ENCODE results near the gene RTN4RL1.
"Not testable (repeated sequence)": the region's sequence is repeated elsewhere in the genome, so short reads cannot be mapped to it uniquely, and the experiment has no call there.

RTN4RL1 gene

DNA sequence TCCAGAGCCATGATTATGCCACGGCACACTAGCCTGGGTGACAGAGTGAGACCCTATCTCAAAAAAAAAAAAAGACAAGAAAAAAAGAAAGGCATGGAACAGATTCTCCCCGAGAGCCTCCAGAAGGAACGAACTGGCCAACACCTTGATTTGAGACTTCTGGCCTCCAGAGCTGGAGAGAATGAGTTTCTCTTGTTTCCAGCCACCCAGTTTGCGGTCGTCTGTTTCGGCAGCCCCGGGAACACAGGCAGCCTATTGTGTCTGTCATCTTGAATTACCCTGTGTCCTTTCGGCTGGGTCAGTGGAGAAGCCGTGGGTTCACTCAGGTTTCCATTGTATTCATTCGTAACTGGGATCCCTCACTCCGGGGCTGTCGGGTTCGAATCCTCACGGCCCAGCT lies 111.4 kb downstream of the RTN4RL1 start:
- DNase-seq = no peak

- no peak for DNase-seq
Measured at GRCh38 chr17:1912146-1912545, 113.0 kb downstream of the RTN4RL1 start.

- no peak for DNase-seq
Measured at GRCh38 chr17:1909985-1910384, 115.1 kb downstream of the RTN4RL1 start.

GRCh38 chr17:1908699-1909309 lies 116.3 kb downstream of the RTN4RL1 start:
- DNase-seq = peak; percentile 73

- no peak for DNase-seq
Measured at GRCh38 chr17:1907909-1908698, 117.0 kb downstream of the RTN4RL1 start.

DNA sequence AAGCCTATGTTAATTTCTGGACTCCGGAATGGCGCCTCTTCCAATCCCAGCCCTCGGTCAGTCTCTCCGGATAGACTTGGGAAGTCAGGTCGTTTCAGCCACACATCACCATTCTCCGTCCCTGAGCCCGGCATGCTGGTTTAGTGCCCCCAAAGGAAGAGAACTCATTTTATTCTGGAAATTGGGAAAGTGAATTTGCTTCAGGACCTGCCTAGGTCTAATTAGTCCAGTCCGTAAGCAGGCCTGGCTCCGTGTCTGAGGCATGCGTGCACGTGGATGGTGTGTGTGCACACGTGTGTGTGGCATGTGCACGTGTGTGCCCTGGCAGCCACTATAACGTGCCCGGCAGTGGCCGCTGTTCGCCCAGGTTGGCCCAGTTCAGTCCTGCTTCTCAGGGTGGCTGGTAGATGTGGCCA lies 117.9 kb downstream of the RTN4RL1 start:
- DNase-seq = no peak

GRCh38 chr17:1906662-1907101 lies 118.5 kb downstream of the RTN4RL1 start:
- DNase-seq = no peak

DNA sequence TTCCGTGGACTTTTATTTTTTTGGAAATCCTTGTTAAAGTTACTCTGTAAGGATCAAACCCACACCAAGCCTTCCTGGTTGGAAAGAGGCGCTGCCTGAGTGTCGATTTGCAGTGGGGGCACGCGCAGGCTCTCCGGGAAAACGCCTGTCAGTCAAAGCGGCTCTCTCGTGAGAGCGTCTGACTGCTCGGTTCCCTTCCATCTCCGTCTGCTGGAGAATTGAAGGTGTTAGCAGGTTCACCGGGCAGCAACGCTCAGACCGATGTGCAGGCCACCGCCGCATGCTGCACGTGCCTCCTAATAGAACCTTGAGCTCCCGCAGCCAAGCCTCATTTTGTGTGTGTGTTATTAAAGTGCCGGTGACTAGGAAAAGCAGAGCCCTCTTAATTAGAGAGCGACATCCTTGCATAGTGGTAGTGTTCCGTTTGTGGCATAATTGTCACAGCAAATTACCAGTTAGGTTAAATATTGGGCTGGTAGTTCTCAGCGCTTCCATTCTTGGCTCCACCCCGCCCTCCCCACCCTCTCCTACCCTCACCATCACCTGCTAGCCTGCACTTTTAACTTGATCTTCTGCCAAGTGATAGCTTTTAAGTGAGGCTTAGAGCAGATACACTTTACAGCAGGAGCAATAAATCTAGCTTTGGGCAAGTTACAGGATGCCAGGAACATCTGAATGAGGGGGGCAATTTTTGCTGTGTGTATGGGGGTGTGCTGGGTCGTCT lies 119.8 kb downstream of the RTN4RL1 start:
- DNase-seq = peak; percentile 89

DNA sequence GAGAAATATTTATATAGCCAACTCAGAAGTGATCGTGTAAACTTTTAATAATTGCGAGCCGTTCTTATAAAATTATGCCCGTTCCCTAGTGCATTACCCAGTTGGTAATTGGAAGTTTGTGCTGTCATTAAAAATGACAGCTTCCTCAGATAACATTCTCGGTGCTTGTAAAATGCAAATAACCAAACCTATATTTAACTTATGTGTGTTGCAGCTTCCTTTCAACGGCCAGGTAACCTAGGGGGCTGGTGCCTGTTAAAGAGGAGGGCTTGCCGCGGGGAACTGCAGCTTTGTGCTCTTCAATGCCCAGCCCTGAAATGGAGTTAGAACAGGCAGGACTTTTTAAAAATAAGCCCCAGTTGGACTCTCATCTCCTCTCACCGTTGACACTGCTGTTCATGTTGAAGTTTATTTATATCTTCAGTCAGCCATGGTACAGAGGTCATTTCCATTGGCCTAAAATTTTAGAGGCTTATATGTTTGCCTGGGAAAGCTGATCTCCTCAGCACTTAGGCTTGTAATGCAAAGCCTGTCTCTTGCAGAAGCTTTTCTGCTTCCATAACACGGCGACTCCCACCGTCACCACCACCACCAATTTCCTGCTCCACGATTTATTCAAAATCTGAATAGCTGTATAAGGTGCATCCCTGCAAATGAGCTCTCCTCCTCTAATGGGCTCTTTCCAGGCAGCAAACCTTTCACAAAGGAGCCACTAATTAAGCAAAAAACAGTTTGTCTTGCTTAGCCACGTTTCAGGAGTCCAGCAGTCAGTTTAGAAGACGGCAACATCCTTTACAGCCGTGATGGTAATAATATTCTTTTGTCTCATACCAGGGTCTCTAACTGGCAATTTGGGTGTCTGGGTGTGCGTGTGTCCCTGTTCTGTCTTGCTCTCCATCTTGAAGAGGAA lies 120.6 kb downstream of the RTN4RL1 start:
- peak; percentile 54 for DNase-seq

GRCh38 chr17:1899403-1900000 lies 125.6 kb downstream of the RTN4RL1 start:
- no peak for DNase-seq

DNA sequence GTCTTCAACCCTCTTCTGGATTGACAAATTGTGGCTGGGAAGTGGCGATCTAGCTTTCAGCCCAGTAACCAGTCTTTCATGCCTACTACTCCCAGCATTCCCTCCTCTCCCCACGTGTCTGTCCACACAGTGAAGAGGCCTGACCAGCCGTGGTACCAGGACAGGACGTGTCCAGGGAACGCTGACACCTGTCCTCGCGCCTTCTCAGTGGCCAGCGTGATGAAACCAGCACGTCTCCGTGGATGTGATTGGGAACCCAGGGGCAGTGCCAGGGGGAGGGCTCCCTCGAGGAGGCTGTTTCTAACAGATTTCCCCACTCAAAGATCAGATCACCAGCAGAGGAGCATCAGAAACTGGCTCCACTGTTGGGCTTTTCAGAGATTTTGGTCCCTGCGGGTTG lies 126.3 kb downstream of the RTN4RL1 start:
- DNase-seq = no peak

DNA sequence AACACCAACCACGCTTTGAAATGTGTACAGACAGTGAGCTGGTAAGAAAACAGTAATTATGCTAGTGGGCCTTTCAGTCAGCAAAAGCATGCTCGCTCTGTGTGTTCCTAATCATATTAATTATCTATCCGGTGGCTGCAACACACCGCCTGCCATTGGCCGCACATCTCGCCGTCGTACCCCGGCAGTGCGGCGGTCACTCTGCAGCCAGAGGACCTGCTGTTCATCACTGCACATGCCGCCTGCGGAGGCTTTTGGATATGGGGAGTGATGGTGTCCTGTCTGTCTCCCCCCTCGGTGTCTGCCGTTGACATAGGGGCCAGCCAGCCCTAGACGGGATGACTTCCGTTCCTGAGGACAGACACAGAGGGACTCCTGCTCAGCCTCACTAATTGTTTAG lies 126.8 kb downstream of the RTN4RL1 start:
- DNase-seq = no peak

DNA sequence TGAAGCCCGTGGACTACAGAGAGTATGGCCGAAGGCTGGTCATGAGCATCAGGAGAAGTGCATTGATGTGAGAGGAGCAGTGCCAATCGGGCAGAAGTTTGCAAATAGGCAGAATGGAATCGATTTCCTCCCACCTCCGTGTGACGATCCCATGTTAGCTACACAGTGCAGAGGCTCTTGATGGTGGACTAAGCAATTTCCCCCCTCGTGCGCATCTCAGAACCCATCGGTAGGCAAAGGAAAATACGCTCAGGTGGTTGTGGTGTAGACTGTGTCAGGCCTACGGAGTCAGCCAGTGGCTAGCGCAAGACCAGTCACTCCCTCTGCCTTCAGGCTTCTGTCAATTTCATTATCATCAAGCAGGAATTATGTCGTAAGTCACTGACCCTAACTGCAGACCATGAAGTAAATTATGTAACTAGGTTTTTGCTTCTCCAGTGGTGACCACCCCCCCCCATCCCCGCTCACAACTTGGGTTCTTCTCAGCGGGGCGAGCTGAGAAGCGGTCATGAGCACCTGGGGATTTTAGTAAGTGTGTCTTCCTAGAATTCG lies 128.0 kb downstream of the RTN4RL1 start:
- DNase-seq = no peak

DNA sequence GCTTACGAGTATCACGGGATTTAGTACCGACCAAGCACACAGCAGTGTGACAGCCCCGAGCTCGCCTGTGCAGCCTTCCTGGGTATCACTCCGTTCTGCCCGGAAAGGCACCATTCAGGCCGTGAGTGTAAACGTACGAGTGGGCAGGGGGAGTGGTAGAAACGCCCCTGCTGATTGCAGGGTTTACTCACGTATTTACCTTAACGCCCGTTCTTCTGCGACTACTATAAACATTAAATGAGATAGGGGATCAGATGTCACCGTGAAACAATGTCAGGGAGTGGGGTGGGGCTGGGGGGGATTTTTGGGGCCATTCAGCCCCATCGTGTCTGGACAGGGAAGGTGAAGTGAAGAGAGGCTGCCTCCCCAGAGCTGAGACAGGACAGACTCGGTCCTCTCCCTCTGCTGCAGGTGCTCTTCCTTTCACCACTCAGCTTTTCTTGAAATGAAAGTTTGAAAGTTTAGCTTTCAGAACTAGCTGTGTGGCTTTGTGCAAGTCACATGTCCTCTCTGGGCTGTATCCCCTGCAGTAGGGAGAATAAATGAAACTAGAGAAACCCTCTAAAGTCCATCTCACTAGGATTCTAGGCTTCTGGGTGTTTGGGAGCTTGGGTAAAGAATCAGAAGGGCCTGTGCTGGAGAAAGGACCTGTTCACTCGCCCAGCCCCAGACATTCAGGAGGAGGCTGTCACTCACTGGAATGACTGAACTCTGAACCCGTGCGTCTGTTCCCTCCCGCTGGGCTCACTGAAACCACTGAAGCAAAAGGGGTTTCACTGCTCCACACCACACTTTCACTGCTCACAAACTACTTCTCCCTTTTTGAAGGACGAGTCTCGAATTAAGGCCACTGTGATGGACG lies 128.7 kb downstream of the RTN4RL1 start:
- no peak for DNase-seq

GRCh38 chr17:1895479-1895878 lies 129.7 kb downstream of the RTN4RL1 start:
- DNase-seq = not testable (repeated sequence)

DNA sequence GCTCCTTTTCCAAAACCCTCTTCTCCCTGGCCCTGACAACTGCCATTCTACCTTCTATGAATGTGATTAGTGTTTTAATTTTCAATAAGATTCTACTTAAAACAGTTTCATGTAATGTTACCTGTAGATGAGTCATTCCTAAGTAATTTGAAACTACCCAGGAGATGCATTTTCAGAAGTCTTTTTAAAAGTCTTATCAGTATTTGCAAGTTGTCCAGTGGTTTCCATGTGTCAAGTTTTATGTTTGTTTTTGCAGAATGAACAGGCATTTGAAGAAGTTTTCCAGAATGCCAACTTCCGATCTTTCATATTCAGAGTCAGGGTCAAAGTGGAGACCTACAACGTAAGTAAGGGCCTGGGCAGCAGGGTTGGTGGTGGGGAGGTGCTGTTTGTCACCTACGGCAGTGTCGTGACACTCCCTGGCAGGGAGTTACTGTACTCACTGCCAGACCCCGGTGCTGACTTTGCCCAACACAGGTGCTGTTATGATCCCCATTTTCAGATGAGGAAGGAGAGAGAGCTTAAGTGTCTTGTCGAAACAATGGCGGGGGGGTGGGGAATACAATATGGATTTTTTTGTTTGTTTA lies 130.3 kb downstream of the RTN4RL1 start:
- DNase-seq = no peak

DNA sequence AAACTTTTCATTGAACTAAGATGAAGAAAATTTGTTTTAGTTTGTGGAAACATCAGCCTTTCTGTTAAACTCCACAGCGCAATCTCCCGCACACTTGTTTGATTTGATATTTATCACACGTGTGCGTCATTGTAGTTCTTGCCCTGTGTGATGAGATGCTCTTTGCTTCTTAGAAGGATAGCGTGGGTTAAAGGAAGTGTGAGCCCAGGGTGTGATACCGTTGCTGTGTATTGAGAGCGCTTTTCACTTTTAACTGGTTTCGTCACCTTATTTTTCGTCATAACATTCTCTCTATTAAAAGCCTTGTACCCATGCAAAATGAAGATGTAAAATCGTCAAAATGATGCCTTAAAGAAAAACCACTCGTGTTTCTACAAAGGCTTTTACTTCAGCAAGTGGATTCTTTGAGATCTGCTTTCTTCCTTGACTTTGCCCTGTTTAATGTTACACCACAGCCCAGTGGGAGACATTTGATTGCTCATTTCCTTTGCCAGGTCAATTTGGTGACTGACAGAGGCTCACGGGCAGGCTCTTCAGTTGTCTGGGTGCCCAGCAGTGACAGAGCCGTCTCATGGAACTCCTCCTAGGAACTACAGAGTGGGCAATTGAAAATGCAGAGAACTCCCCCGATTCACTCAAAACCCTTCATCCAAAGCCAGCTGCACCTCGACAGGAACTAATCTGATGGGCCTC lies 134.2 kb downstream of the RTN4RL1 start:
- DNase-seq = no peak

- DNase-seq = no peak
Measured at GRCh38 chr17:1888741-1889140, 136.4 kb downstream of the RTN4RL1 start.

All from NCI-H1092 treated with DMSO at 0.1 percent for 48 hours (cell line).